Activated T-helper 1 cell treated with anti-CD3 and anti-CD28 coated beads, Interleukin-12 subunit alpha, Interleukin-12 subunit beta, Interleukin-2, Interleukin-4 antibody, amounts not matched to agents 30 ng/mL and 10 ng/mL and 1 ng/mL, durations not matched to agents 14 hours and 24 hours and 36 hours (primary cell): Measurements from ENCODE around the gene LMBR1. TPM values are rescaled to one million over a fixed set of nuclear protein-coding genes. Genes with fewer than 3 reads are reported as not detected.
A peak's percentile ranks its signal among the peaks of the same experiment; 100 is the strongest.

Experiments used
- DNase-seq: peaks from one replicate; pipeline ENCODE4 v3.0.0; 2021; ENCODE audit warnings: low spot score
- H3K27ac Mint-ChIP-seq: one replicate; pipeline ENCODE4 v1.8.0; 2021; ENCODE audit warnings: mild to moderate bottlenecking, mixed read lengths
- H3K27me3 Mint-ChIP-seq: one replicate; pipeline ENCODE4 v1.8.0; 2022; ENCODE audit warnings: mild to moderate bottlenecking, moderate library complexity, mixed read lengths; ENCODE audit not compliant: insufficient read depth
- H3K36me3 Mint-ChIP-seq: one replicate; pipeline ENCODE4 v1.8.0; 2021; ENCODE audit warnings: low read depth, mixed read lengths
- H3K4me1 Mint-ChIP-seq: one replicate; pipeline ENCODE4 v1.8.0; 2021; ENCODE audit warnings: low read depth, mixed read lengths
- H3K4me3 Mint-ChIP-seq: one replicate; pipeline ENCODE4 v1.8.0; 2021; ENCODE audit warnings: mild to moderate bottlenecking, moderate library complexity, mixed read lengths
- H3K9me3 Mint-ChIP-seq: one replicate; pipeline ENCODE4 v1.8.0; 2021; ENCODE audit warnings: mixed read lengths
- intact Hi-C: fragments of 100-400 bp; cut with micrococcal nuclease; formaldehyde crosslinking; loops from one replicate; pipeline ENCODE4 v1.15.1; 2024
- total RNA-seq: library from RNA; stranded (reverse); gene quantifications from 2 replicates; pipeline ENCODE4 v1.2.3, GENCODE V29; 2022

LMBR1 gene
- total RNA-seq, 1 donor from 2014 or later, result 55.5 TPM

GRCh38 chr7:156753229-156753560 lies 139.8 kb downstream of the LMBR1 start:
- no peak overlapping the region for H3K4me3 Mint-ChIP-seq
- H3K27ac Mint-ChIP-seq, result no peak overlapping the region

GRCh38 chr7:156752367-156753228 lies 140.4 kb downstream of the LMBR1 start:
- H3K27ac Mint-ChIP-seq, result no peak overlapping the region
- no peaks in the 10 kb centered on the region for H3K9me3 Mint-ChIP-seq
- H3K36me3 Mint-ChIP-seq, result peaks cover 13% of the 10 kb centered on the region
- no peak for DNase-seq
- intact Hi-C loops, result loop anchor here (5.0 to 10.0 kb wide), 3 partner anchors 742 to 1545 kb away; no protein-coding TSS in a partner anchor
- no peak overlapping the region for H3K4me3 Mint-ChIP-seq
- peaks cover 11% of the 10 kb centered on the region for H3K4me1 Mint-ChIP-seq
- H3K27me3 Mint-ChIP-seq, result no peaks in the 10 kb centered on the region

More at GRCh38 chr7:156753229-156753560, 139.8 kb downstream of the LMBR1 start:
- no peak for DNase-seq
- no peaks in the 10 kb centered on the region for H3K27me3 Mint-ChIP-seq
- H3K4me1 Mint-ChIP-seq, result peaks cover 11% of the 10 kb centered on the region
- H3K9me3 Mint-ChIP-seq, result no peaks in the 10 kb centered on the region
- intact Hi-C loops, result loop anchor here (5.0 to 10.0 kb wide), 3 partner anchors 742 to 1546 kb away; no protein-coding TSS in a partner anchor
- H3K36me3 Mint-ChIP-seq, result peaks cover 13% of the 10 kb centered on the region

GRCh38 chr7:156751319-156751718 lies 141.7 kb downstream of the LMBR1 start:
- H3K27ac Mint-ChIP-seq, result no peak overlapping the region
- no peaks in the 10 kb centered on the region for H3K27me3 Mint-ChIP-seq
- H3K4me1 Mint-ChIP-seq, result peaks cover 16% of the 10 kb centered on the region
- H3K36me3 Mint-ChIP-seq, result peaks cover 13% of the 10 kb centered on the region
- no peaks in the 10 kb centered on the region for H3K9me3 Mint-ChIP-seq
- intact Hi-C loops, result loop anchor here (1.0 to 10.0 kb wide), 8 partner anchors 17 to 1544 kb away; partner anchors contain the start of gene RNF32
- DNase-seq, result peak; percentile 44
- H3K4me3 Mint-ChIP-seq, result peak overlapping the region; percentile 16

- no peak overlapping the region for H3K4me3 Mint-ChIP-seq
- H3K36me3 Mint-ChIP-seq, result peaks cover 13% of the 10 kb centered on the region
- no peaks in the 10 kb centered on the region for H3K9me3 Mint-ChIP-seq
- H3K27me3 Mint-ChIP-seq, result no peaks in the 10 kb centered on the region
- H3K27ac Mint-ChIP-seq, result no peak overlapping the region
- DNase-seq, result no peak
- intact Hi-C loops, result no loop called here
- peaks cover 10% of the 10 kb centered on the region for H3K4me1 Mint-ChIP-seq
These were observed 145.3 kb downstream of the LMBR1 start for GRCh38 chr7:156747718-156748117.

- peaks cover 1% of the 10 kb centered on the region for H3K9me3 Mint-ChIP-seq
- H3K27me3 Mint-ChIP-seq, result no peaks in the 10 kb centered on the region
- H3K4me1 Mint-ChIP-seq, result peaks cover 10% of the 10 kb centered on the region
- intact Hi-C loops, result no loop called here
- H3K36me3 Mint-ChIP-seq, result peaks cover 13% of the 10 kb centered on the region
- H3K4me3 Mint-ChIP-seq, result no peak overlapping the region
- DNase-seq, result no peak
- H3K27ac Mint-ChIP-seq, result no peak overlapping the region
These were observed 146.1 kb downstream of the LMBR1 start for GRCh38 chr7:156746891-156747290.

- H3K27me3 Mint-ChIP-seq, result no peaks in the 10 kb centered on the region
- no peak overlapping the region for H3K4me3 Mint-ChIP-seq
- intact Hi-C loops, result no loop called here
- H3K9me3 Mint-ChIP-seq, result peaks cover 11% of the 10 kb centered on the region
- no peak overlapping the region for H3K27ac Mint-ChIP-seq
- DNase-seq, result no peak
- peaks cover 22% of the 10 kb centered on the region for H3K36me3 Mint-ChIP-seq
- no peaks in the 10 kb centered on the region for H3K4me1 Mint-ChIP-seq
These were observed 153.4 kb downstream of the LMBR1 start for GRCh38 chr7:156739596-156739995.

- no peak overlapping the region for H3K4me3 Mint-ChIP-seq
- peaks cover 39% of the 10 kb centered on the region for H3K36me3 Mint-ChIP-seq
- intact Hi-C loops, result loop anchor here (2.0 kb wide), 1 partner anchor 15 kb away; no protein-coding TSS in a partner anchor
- H3K4me1 Mint-ChIP-seq, result no peaks in the 10 kb centered on the region
- H3K9me3 Mint-ChIP-seq, result peaks cover 23% of the 10 kb centered on the region
- no peak overlapping the region for H3K27ac Mint-ChIP-seq
- H3K27me3 Mint-ChIP-seq, result no peaks in the 10 kb centered on the region
- no peak for DNase-seq
These were observed 157.1 kb downstream of the LMBR1 start for GRCh38 chr7:156735851-156736250.

GRCh38 chr7:156733638-156734037 lies 159.3 kb downstream of the LMBR1 start:
- Mint-ChIP-seq H3K27ac (no peak overlapping the region), H3K36me3 (peaks cover 44% of the 10 kb centered on the region), H3K4me3 (no peak overlapping the region), H3K9me3 (peaks cover 23% of the 10 kb centered on the region), H3K27me3 (no peaks in the 10 kb centered on the region), H3K4me1 (no peaks in the 10 kb centered on the region)
- intact Hi-C loops, result loop anchor here (2.0 kb wide), 1 partner anchor 17 kb away; no protein-coding TSS in a partner anchor
- no peak for DNase-seq

GRCh38 chr7:156732091-156732625 lies 160.8 kb downstream of the LMBR1 start:
- intact Hi-C loops, result no loop called here
- DNase-seq, result no peak
- peaks cover 23% of the 10 kb centered on the region for H3K9me3 Mint-ChIP-seq
- no peaks in the 10 kb centered on the region for H3K27me3 Mint-ChIP-seq
- no peaks in the 10 kb centered on the region for H3K4me1 Mint-ChIP-seq
- H3K27ac Mint-ChIP-seq, result no peak overlapping the region
- H3K36me3 Mint-ChIP-seq, result peaks cover 43% of the 10 kb centered on the region
- no peak overlapping the region for H3K4me3 Mint-ChIP-seq

GRCh38 chr7:156731651-156732050 lies 161.3 kb downstream of the LMBR1 start:
- Mint-ChIP-seq H3K36me3 (peaks cover 43% of the 10 kb centered on the region), H3K27ac (no peak overlapping the region), H3K9me3 (peaks cover 23% of the 10 kb centered on the region), H3K27me3 (no peaks in the 10 kb centered on the region), H3K4me1 (no peaks in the 10 kb centered on the region), H3K4me3 (no peak overlapping the region)
- intact Hi-C loops, result no loop called here
- DNase-seq, result no peak

GRCh38 chr7:156725936-156726335 lies 167.0 kb downstream of the LMBR1 start:
- peaks cover 12% of the 10 kb centered on the region for H3K36me3 Mint-ChIP-seq
- no peaks in the 10 kb centered on the region for H3K27me3 Mint-ChIP-seq
- intact Hi-C loops, result loop anchor here (5.0 kb wide), 1 partner anchor 44 kb away; no protein-coding TSS in a partner anchor
- DNase-seq, result no peak
- no peak overlapping the region for H3K4me3 Mint-ChIP-seq
- H3K4me1 Mint-ChIP-seq, result no peaks in the 10 kb centered on the region
- H3K27ac Mint-ChIP-seq, result no peak overlapping the region
- no peaks in the 10 kb centered on the region for H3K9me3 Mint-ChIP-seq

GRCh38 chr7:156725073-156725472 lies 167.9 kb downstream of the LMBR1 start:
- H3K4me3 Mint-ChIP-seq, result no peak overlapping the region
- no peaks in the 10 kb centered on the region for H3K9me3 Mint-ChIP-seq
- H3K27me3 Mint-ChIP-seq, result no peaks in the 10 kb centered on the region
- intact Hi-C loops, result loop anchor here (5.0 kb wide), 1 partner anchor 43 kb away; no protein-coding TSS in a partner anchor
- peaks cover 12% of the 10 kb centered on the region for H3K36me3 Mint-ChIP-seq
- DNase-seq, result no peak
- H3K4me1 Mint-ChIP-seq, result no peaks in the 10 kb centered on the region
- no peak overlapping the region for H3K27ac Mint-ChIP-seq
